Psoas muscle (tissue), 8 donors: Measurements from ENCODE around the gene BRAT1. TPM values are rescaled to one million over a fixed set of nuclear protein-coding genes. Genes with fewer than 3 reads are reported as not detected.

ENCODE experiments used
- ATAC-seq, 4 donors: fragments of 200-7000 bp; cut with Tn5 transposase; one replicate each; pipeline ENCODE4 v1.9.1; 2020; ENCODE audit warnings: moderate library complexity in 3 of 4, mild to moderate bottlenecking in 2 of 4
- DNase-seq, 2 donors: peaks; one replicate each; pipeline ENCODE4 v3.0.0-alpha.2; 2020
- H3K27ac ChIP-seq: fragments of 200-600 bp; one replicate; pipeline ENCODE4 v1.8.0; 2022
- H3K27me3 ChIP-seq, 3 donors: fragments of 200-600 bp in 1 of 3; one replicate each; pipeline versions ENCODE4 v1.6.1 to v1.8.0; 2013 to 2022; ENCODE audit warnings: low read length in 2 of 3, mild to moderate bottlenecking in 2 of 3, moderate library complexity in 1 of 3; ENCODE audit not compliant: insufficient read depth in 3 of 3
- H3K36me3 ChIP-seq, 2 donors: fragments of 200-600 bp in 1 of 2; one replicate each; pipeline versions ENCODE4 v1.6.1 to v1.8.0; 2013 to 2022; ENCODE audit warnings: low read depth in 1 of 2, mild to moderate bottlenecking in 1 of 2, moderate library complexity in 1 of 2; ENCODE audit not compliant: insufficient read depth in 1 of 2
- H3K4me1 ChIP-seq: fragments of 200-600 bp; one replicate; pipeline ENCODE4 v1.8.0; 2022
- H3K4me3 ChIP-seq: fragments of 200-600 bp; one replicate; pipeline ENCODE4 v1.8.0; 2022; ENCODE audit warnings: mild to moderate bottlenecking
- H3K9me3 ChIP-seq: fragments of 200-600 bp; one replicate; pipeline ENCODE4 v1.8.0; 2022
- WGBS, 3 donors: extraction: QIAGEN DNeasy Blood & Tissue Kit; methylation state at CpG; one replicate each; pipeline versions ENCODE4 v1.1.6 to v1.1.7; 2013; 5-methylcytosine and 5-hydroxymethylcytosine counted together
- intact Hi-C, 2 donors: fragments of 100-400 bp; cut with DNase I; formaldehyde crosslinking; loops; one replicate each; pipeline versions ENCODE4 v1.11.0 to v1.14.2; 2022
- polyA plus RNA-seq, 3 donors: library from polyadenylated mRNA; stranded (reverse); fragments of 200-250 nt; gene quantifications; one replicate each; pipeline ENCODE4 v1.2.3, GENCODE V29; 2013
- total RNA-seq, 4 donors: library from RNA; stranded (reverse); fragmentation: NEBNext Ultra II Directional in 2 of 4; extraction: Animal tissue kit (Norgen Biotek cat#: 25700) in 2 of 4; gene quantifications; one replicate each; pipeline versions ENCODE4 v1.2.1 to v1.2.4, GENCODE V29; 2021 to 2023
- TF ChIP-seq, protein P1 (sequence below): fragments of 200-600 bp; IDR thresholded peaks from one replicate; pipeline ENCODE4 v1.8.0; 2022; ENCODE audit warnings: antibody characterized with exemption
- donor health status: healthy with polysubstance abuse.
- donor health status: DM: no; HTN: no; CAD: no; lungs with moderate emphysema.
- donor health status: Bipolar disorder and iron deficiency.
- donor health status: healthy.
- donor health status: DM: yes; HTN: yes; CAD: no.
- donor health status: DM: no; HTN: no; CAD: no.
- donor health status: DM: no; HTN: no; CAD: no.
- donor health status: DM: yes; HTN: yes; CAD: no.

BRAT1 gene
- total and polyA plus RNA-seq, 7 donors: 11.9 to 14.8 (median 13.2) TPM

DNA sequence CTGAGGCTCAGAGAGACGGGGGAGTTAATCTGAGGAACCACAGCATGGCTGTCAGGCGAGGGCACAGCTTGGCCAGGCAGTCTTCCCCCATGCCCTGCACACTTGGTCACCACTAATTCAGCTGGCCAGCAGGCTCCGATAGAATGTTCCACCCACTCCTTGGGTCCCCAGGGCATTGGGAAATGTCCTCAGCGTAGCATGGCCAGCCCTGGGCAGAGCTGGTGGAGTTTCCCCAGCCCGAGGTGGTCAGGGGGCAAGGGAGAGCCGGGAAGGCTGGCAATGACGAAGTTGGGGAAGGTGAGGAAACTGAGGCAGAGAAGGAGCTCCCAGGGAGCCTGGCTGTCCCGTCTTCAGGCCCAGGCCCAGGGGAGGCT lies 67.1 kb downstream of the BRAT1 start:
- no peaks in the 10 kb centered on the region for H3K9me3 ChIP-seq
- H3K36me3 ChIP-seq: no peaks in the 10 kb centered on the region
- peak overlapping the region; percentile 30 for H3K27ac ChIP-seq
- no peak overlapping the region for H3K4me3 ChIP-seq
- peak; percentile 80 to 87 for DNase-seq
- TF ChIP-seq, protein P1, sequence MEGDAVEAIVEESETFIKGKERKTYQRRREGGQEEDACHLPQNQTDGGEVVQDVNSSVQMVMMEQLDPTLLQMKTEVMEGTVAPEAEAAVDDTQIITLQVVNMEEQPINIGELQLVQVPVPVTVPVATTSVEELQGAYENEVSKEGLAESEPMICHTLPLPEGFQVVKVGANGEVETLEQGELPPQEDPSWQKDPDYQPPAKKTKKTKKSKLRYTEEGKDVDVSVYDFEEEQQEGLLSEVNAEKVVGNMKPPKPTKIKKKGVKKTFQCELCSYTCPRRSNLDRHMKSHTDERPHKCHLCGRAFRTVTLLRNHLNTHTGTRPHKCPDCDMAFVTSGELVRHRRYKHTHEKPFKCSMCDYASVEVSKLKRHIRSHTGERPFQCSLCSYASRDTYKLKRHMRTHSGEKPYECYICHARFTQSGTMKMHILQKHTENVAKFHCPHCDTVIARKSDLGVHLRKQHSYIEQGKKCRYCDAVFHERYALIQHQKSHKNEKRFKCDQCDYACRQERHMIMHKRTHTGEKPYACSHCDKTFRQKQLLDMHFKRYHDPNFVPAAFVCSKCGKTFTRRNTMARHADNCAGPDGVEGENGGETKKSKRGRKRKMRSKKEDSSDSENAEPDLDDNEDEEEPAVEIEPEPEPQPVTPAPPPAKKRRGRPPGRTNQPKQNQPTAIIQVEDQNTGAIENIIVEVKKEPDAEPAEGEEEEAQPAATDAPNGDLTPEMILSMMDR: no peak
- ATAC-seq: peak; percentile 46 to 80 (median 72)
- H3K4me1 ChIP-seq: peaks cover 11% of the 10 kb centered on the region
- peaks cover 0 to 22% (median 3%) of the 10 kb centered on the region in 3 donors for H3K27me3 ChIP-seq
- intact Hi-C loops: no loop called here
- 14 to 23% (median 19%) methylated on average over 8 of the region's 8 CpGs for WGBS, 3 donors

Other genes with a start within 250 kb of the BRAT1 start
- 10 to 100 TPM; 13.4 to 25.1 (median 21.7) TPM for gene SNX8, start 241.1 kb downstream of the BRAT1 start, total RNA-seq
- gene SNX8, start 241.1 kb downstream of the BRAT1 start, polyA plus RNA-seq: 10 to 100 TPM in 2 of 3 donors, 1 to 10 TPM in 1; 8.4 to 14.3 (median 12.3) TPM
- gene EIF3B, start 200.7 kb downstream of the BRAT1 start, total RNA-seq: 100 to 1,000 TPM; 101 to 203 (median 180) TPM
- gene EIF3B, start 200.7 kb downstream of the BRAT1 start, polyA plus RNA-seq: 100 to 1,000 TPM; 113 to 275 (median 159) TPM
- gene CHST12, start 151.9 kb downstream of the BRAT1 start, total RNA-seq: 10 to 100 TPM in 1 of 4 donors, 1 to 10 TPM in 3; 6.6 to 12.0 (median 9.4) TPM
- 1 to 10 TPM; 7.7 to 8.2 (median 8.1) TPM for gene CHST12, start 151.9 kb downstream of the BRAT1 start, polyA plus RNA-seq
- gene GRIFIN, start 79.1 kb downstream of the BRAT1 start, total RNA-seq: not detected
- not detected for gene GRIFIN, start 79.1 kb downstream of the BRAT1 start, polyA plus RNA-seq
- 1 to 10 TPM; 2.4 to 3.0 (median 2.8) TPM for gene LFNG, start 35.8 kb downstream of the BRAT1 start, total RNA-seq
- gene LFNG, start 35.8 kb downstream of the BRAT1 start, polyA plus RNA-seq: 1 to 10 TPM; 1.3 to 2.1 (median 2.0) TPM
- 1 to 10 TPM; 5.6 to 8.5 (median 7.1) TPM for gene IQCE, start 3.5 kb upstream of the BRAT1 start, total RNA-seq
- 1 to 10 TPM; 2.4 to 9.6 (median 6.5) TPM for gene IQCE, start 3.5 kb upstream of the BRAT1 start, polyA plus RNA-seq
- gene TTYH3, start 76.5 kb upstream of the BRAT1 start, total RNA-seq: 10 to 100 TPM in 1 of 4 donors, 1 to 10 TPM in 3; 6.5 to 11.3 (median 7.1) TPM
- 1 to 10 TPM; 1.3 to 2.4 (median 1.9) TPM for gene TTYH3, start 76.5 kb upstream of the BRAT1 start, polyA plus RNA-seq
- gene AMZ1, start 132.7 kb upstream of the BRAT1 start, total RNA-seq: not detected
- under 1 TPM in 1 of 3 donors, not detected in 2; 0.03 TPM for gene AMZ1, start 132.7 kb upstream of the BRAT1 start, polyA plus RNA-seq